Muscle of leg (tissue), 11 donors: ENCODE results near the gene NDST1. TPM values are rescaled to one million over a fixed set of nuclear protein-coding genes. Genes with fewer than 3 reads are reported as not detected.
"Not testable (repeated sequence)": the region's sequence is repeated elsewhere in the genome, so short reads cannot be mapped to it uniquely, and the experiment has no call there.

Experiments
- DNase-seq: peaks from one replicate; pipeline ENCODE4 v3.0.0; 2013
- H3K27ac ChIP-seq: one replicate; pipeline ENCODE4 v1.5.1; 2013; ENCODE audit warnings: mild to moderate bottlenecking, low read length, control low read depth
- H3K27me3 ChIP-seq: one replicate; pipeline ENCODE4 v1.6.1; 2013; ENCODE audit warnings: low read length; ENCODE audit not compliant: control insufficient read depth, insufficient read depth
- H3K36me3 ChIP-seq: one replicate; pipeline ENCODE4 v1.6.1; 2013; ENCODE audit warnings: low read length; ENCODE audit not compliant: control insufficient read depth, insufficient read depth
- H3K4me1 ChIP-seq: one replicate; pipeline ENCODE4 v1.6.1; 2013; ENCODE audit warnings: low read length; ENCODE audit not compliant: control insufficient read depth, insufficient read depth
- H3K4me3 ChIP-seq: one replicate; pipeline ENCODE4 v1.5.1; 2013; ENCODE audit warnings: low read length, control low read depth
- H3K9me3 ChIP-seq: replicated peaks from 2 replicates; pipeline ENCODE4 v1.6.1; 2013; ENCODE audit warnings: low read depth, low read length; ENCODE audit not compliant: control insufficient read depth
- WGBS: methylation state at CpG from one replicate; pipeline ENCODE4 v1.1.5; 2013; ENCODE audit warnings: missing lambda C conversion rate; ENCODE audit not compliant: insufficient coverage; 5-methylcytosine and 5-hydroxymethylcytosine counted together
- polyA plus RNA-seq, 8 donors: library from polyadenylated mRNA; unstranded; fragments of 120-200 nt; gene quantifications; one replicate each; pipeline versions ENCODE4 v1.2.1 to v1.2.3, GENCODE V29; 2013; ENCODE audit warnings: inconsistent platforms in 1 of 8, low replicate concordance in 1 of 8; ENCODE audit not compliant: insufficient read length in 8 of 8, insufficient read depth in 1 of 8
- total RNA-seq: library from RNA; stranded (reverse); fragments of 120-200 nt; gene quantifications from one replicate; pipeline ENCODE4 v1.2.4, GENCODE V29; 2013

Gene NDST1
- total and polyA plus RNA-seq, 9 donors, result 24.4 to 71.2 (median 53.1) TPM

- no peak for DNase-seq
- Histone ChIP-seq H3K36me3 (peaks cover 12% of the 10 kb centered on the region), H3K27me3 (no peaks in the 10 kb centered on the region), H3K4me3 (no peak overlapping the region), H3K4me1 (peaks cover 53% of the 10 kb centered on the region), H3K27ac (no peak overlapping the region), H3K9me3 (no peaks in the 10 kb centered on the region)
- WGBS, result 50% methylated on average over 4 of the region's 6 CpGs
Measured at GRCh38 chr5:150515446-150515845, 7.5 kb downstream of the NDST1 start.

- no peaks in the 10 kb centered on the region for H3K27me3 ChIP-seq
- H3K27ac ChIP-seq, result no peak overlapping the region
- H3K9me3 ChIP-seq, result no peaks in the 10 kb centered on the region
- H3K36me3 ChIP-seq, result peaks cover 17% of the 10 kb centered on the region
- peaks cover 48% of the 10 kb centered on the region for H3K4me1 ChIP-seq
- no peak for DNase-seq
- H3K4me3 ChIP-seq, result no peak overlapping the region
- WGBS, result 33% methylated on average over 1 of the region's 5 CpGs
Measured at GRCh38 chr5:150516011-150516410, 8.1 kb downstream of the NDST1 start.

GRCh38 chr5:150517272-150518152, 9.6 kb downstream of the NDST1 start:
- H3K27me3 ChIP-seq, result no peaks in the 10 kb centered on the region
- peak; percentile 61 for DNase-seq
- peak overlapping the region; percentile 13 for H3K27ac ChIP-seq
- H3K36me3 ChIP-seq, result peaks cover 32% of the 10 kb centered on the region
- H3K4me3 ChIP-seq, result no peak overlapping the region
- peaks cover 34% of the 10 kb centered on the region for H3K4me1 ChIP-seq
- 54% methylated on average over 6 of the region's 13 CpGs for WGBS
- no peaks in the 10 kb centered on the region for H3K9me3 ChIP-seq

- not testable (repeated sequence) for H3K27ac ChIP-seq
- WGBS, result 80% methylated on average over 2 of the region's 14 CpGs
Measured at GRCh38 chr5:150518712-150519559, 11.0 kb downstream of the NDST1 start.

GRCh38 chr5:150519560-150519945, 11.6 kb downstream of the NDST1 start:
- Histone ChIP-seq H3K27ac (peak overlapping the region; percentile 56), H3K4me1 (peaks cover 51% of the 10 kb centered on the region), H3K36me3 (peaks cover 42% of the 10 kb centered on the region), H3K9me3 (no peaks in the 10 kb centered on the region), H3K4me3 (no peak overlapping the region), H3K27me3 (no peaks in the 10 kb centered on the region)
- 74% methylated on average over 10 of the region's 10 CpGs for WGBS
- no peak for DNase-seq

More at GRCh38 chr5:150518712-150519559, 11.0 kb downstream of the NDST1 start:
- H3K9me3 ChIP-seq, DNase-seq, H3K4me3 ChIP-seq, H3K27me3 ChIP-seq: not testable (repeated sequence)
- peaks cover 46% of the 10 kb centered on the region for H3K4me1 ChIP-seq
- peaks cover 39% of the 10 kb centered on the region for H3K36me3 ChIP-seq

GRCh38 chr5:150519978-150520377, 12.0 kb downstream of the NDST1 start:
- H3K27ac ChIP-seq, result peak overlapping the region; percentile 56
- 100% methylated on average over 2 of the region's 4 CpGs for WGBS
- no peaks in the 10 kb centered on the region for H3K27me3 ChIP-seq
- no peaks in the 10 kb centered on the region for H3K9me3 ChIP-seq
- DNase-seq, result no peak
- peaks cover 52% of the 10 kb centered on the region for H3K4me1 ChIP-seq
- peaks cover 43% of the 10 kb centered on the region for H3K36me3 ChIP-seq
- H3K4me3 ChIP-seq, result no peak overlapping the region

- H3K4me3 ChIP-seq, result no peak overlapping the region
- H3K4me1 ChIP-seq, result peaks cover 51% of the 10 kb centered on the region
- no peak overlapping the region for H3K27ac ChIP-seq
- 86% methylated on average over 35 of the region's 38 CpGs for WGBS
- no peaks in the 10 kb centered on the region for H3K27me3 ChIP-seq
- H3K9me3 ChIP-seq, result no peaks in the 10 kb centered on the region
- peaks cover 45% of the 10 kb centered on the region for H3K36me3 ChIP-seq
- DNase-seq, result no peak
Measured at GRCh38 chr5:150520747-150521521, 13.0 kb downstream of the NDST1 start.

GRCh38 chr5:150521522-150521817, 13.5 kb downstream of the NDST1 start:
- Histone ChIP-seq H3K27me3 (no peaks in the 10 kb centered on the region), H3K4me1 (peaks cover 51% of the 10 kb centered on the region), H3K4me3 (no peak overlapping the region), H3K36me3 (peaks cover 50% of the 10 kb centered on the region), H3K27ac (no peak overlapping the region), H3K9me3 (no peaks in the 10 kb centered on the region)
- WGBS, result 91% methylated on average over 13 of the region's 14 CpGs
- no peak for DNase-seq

GRCh38 chr5:150521939-150522503, 14.1 kb downstream of the NDST1 start:
- Histone ChIP-seq H3K4me3 (no peak overlapping the region), H3K27ac (no peak overlapping the region)
- 89% methylated on average over 5 of the region's 11 CpGs for WGBS

More at GRCh38 chr5:150521939-150522503, 14.1 kb downstream of the NDST1 start:
- no peak for DNase-seq
- Histone ChIP-seq H3K4me1 (peaks cover 50% of the 10 kb centered on the region), H3K27me3 (no peaks in the 10 kb centered on the region), H3K9me3 (no peaks in the 10 kb centered on the region), H3K36me3 (peaks cover 55% of the 10 kb centered on the region)
